ENCODE data around the gene RPS28. TPM values are rescaled to one million over a fixed set of nuclear protein-coding genes. Genes with fewer than 3 reads are reported as not detected.
A peak's percentile ranks its signal among the peaks of the same experiment; 100 is the strongest.
"Not testable (repeated sequence)": the region's sequence is repeated elsewhere in the genome, so short reads cannot be mapped to it uniquely, and the experiment has no call there.

Gene RPS28
- total RNA-seq, 1 donor from 2014 or later = 1,119 TPM

GRCh38 chr19:8336072-8336569, 14.8 kb downstream of the RPS28 start:
- DNase-seq (no peak), ATAC-seq (ENCODE audit: poor library complexity) (no peak)
- intact Hi-C loops (cut with DNase I) = no loop called here

GRCh38 chr19:8336660-8337059, 15.4 kb downstream of the RPS28 start:
- ATAC-seq (ENCODE audit: poor library complexity) (no peak), DNase-seq (no peak)
- intact Hi-C loops (cut with DNase I) = no loop called here

GRCh38 chr19:8337728-8338127, 16.4 kb downstream of the RPS28 start:
- no peak for ATAC-seq (ENCODE audit: poor library complexity)
- intact Hi-C loops (cut with DNase I) = no loop called here
- DNase-seq = no peak

GRCh38 chr19:8338835-8339234, 17.5 kb downstream of the RPS28 start:
- ATAC-seq (ENCODE audit: poor library complexity) (no peak), DNase-seq (no peak)
- intact Hi-C loops (cut with DNase I) = no loop called here

GRCh38 chr19:8340341-8341096, 19.2 kb downstream of the RPS28 start:
- DNase-seq (peak; percentile 82), ATAC-seq (ENCODE audit: poor library complexity) (peak; percentile 49)
- intact Hi-C loops (cut with DNase I) = no loop called here

- DNase-seq; ATAC-seq (ENCODE audit: poor library complexity); intact Hi-C loops (cut with DNase I): not testable (repeated sequence)
These were observed 20.2 kb downstream of the RPS28 start for GRCh38 chr19:8341504-8341903.

- ATAC-seq (ENCODE audit: poor library complexity) = no peak
- no peak for DNase-seq
- intact Hi-C loops (cut with DNase I) = no loop called here
These were observed 21.0 kb downstream of the RPS28 start for GRCh38 chr19:8342316-8342683.

GRCh38 chr19:8342684-8343482, 21.6 kb downstream of the RPS28 start, which contains the start of gene KANK3:
KANK3 (minus strand) TSS chr19:8343262; CDS start chr19:8337828, 5,434 bp downstream.
- ATAC-seq (ENCODE audit: poor library complexity) (peak; percentile 98), DNase-seq (peak; percentile 99)
- intact Hi-C loops (cut with DNase I) = no loop called here

- ATAC-seq (ENCODE audit: poor library complexity) (no peak), DNase-seq (no peak)
- intact Hi-C loops (cut with DNase I) = no loop called here
These were observed 22.2 kb downstream of the RPS28 start for GRCh38 chr19:8343483-8343844.

- ATAC-seq (ENCODE audit: poor library complexity); DNase-seq: not testable (repeated sequence)
- intact Hi-C loops (cut with DNase I) = loop anchor here (5.0 to 10.0 kb wide), 2 partner anchors 158 to 235 kb away; no protein-coding TSS in a partner anchor
These were observed 28.5 kb downstream of the RPS28 start for GRCh38 chr19:8349629-8350372.

GRCh38 chr19:8352134-8352827, 31.0 kb downstream of the RPS28 start:
- ATAC-seq (ENCODE audit: poor library complexity) (no peak), DNase-seq (no peak)
- intact Hi-C loops (cut with DNase I) = loop anchor here (5.0 to 10.0 kb wide), 2 partner anchors 155 to 233 kb away; no protein-coding TSS in a partner anchor

- not testable (repeated sequence) for ATAC-seq (ENCODE audit: poor library complexity); DNase-seq
- intact Hi-C loops (cut with DNase I) = loop anchor here (5.0 to 10.0 kb wide), 2 partner anchors 154 to 232 kb away; no protein-coding TSS in a partner anchor
These were observed 31.5 kb downstream of the RPS28 start for GRCh38 chr19:8352845-8353244.

- intact Hi-C loops (cut with DNase I) = loop anchor here (5.0 to 10.0 kb wide), 2 partner anchors 41 to 229 kb away; no protein-coding TSS in a partner anchor
- no peak for DNase-seq
- no peak for ATAC-seq (ENCODE audit: poor library complexity)
These were observed 34.5 kb downstream of the RPS28 start for GRCh38 chr19:8355631-8356402.

- DNase-seq (no peak), ATAC-seq (ENCODE audit: poor library complexity) (no peak)
- intact Hi-C loops (cut with DNase I) = loop anchor here (5.0 to 10.0 kb wide), 2 partner anchors 40 to 228 kb away; no protein-coding TSS in a partner anchor
These were observed 35.8 kb downstream of the RPS28 start for GRCh38 chr19:8357007-8357521.

GRCh38 chr19:8358948-8359347, 37.7 kb downstream of the RPS28 start:
- ATAC-seq (ENCODE audit: poor library complexity) (no peak), DNase-seq (peak; percentile 3)
- intact Hi-C loops (cut with DNase I) = loop anchor here (5.0 to 10.0 kb wide), 2 partner anchors 38 to 226 kb away; no protein-coding TSS in a partner anchor

- ATAC-seq (ENCODE audit: poor library complexity) (no peak), DNase-seq (peak; percentile 8)
- intact Hi-C loops (cut with DNase I) = no loop called here
These were observed 38.9 kb downstream of the RPS28 start for GRCh38 chr19:8360196-8360595.
